Measurements from ENCODE around the gene SLCO4A1. TPM values are rescaled to one million over a fixed set of nuclear protein-coding genes. Genes with fewer than 3 reads are reported as not detected.

SLCO4A1 gene
- polyA plus RNA-seq, 1 donor (not counting 4 experiments of a cell fraction or from before 2014, with no cell fraction given), result 1.8 TPM

- Histone ChIP-seq H3K9ac (ENCODE audit: control insufficient read depth, extremely low read depth, insufficient read depth, low read length) (no peak overlapping the region), H4K20me1 (ENCODE audit: control insufficient read depth, extremely low read depth, insufficient read depth, low read length) (no peaks in the 10 kb centered on the region), H3K9me3 (ENCODE audit: control insufficient read depth, low read depth, low read length) (no peaks in the 10 kb centered on the region), H3K27ac (ENCODE audit: control insufficient read depth, insufficient read depth, low read length) (no peak overlapping the region), H3K4me1 (ENCODE audit: control insufficient read depth, extremely low read depth, insufficient read depth, low read length) (peaks cover 25% of the 10 kb centered on the region), H3K4me2 (ENCODE audit: control insufficient read depth, extremely low read depth, insufficient read depth, low read depth, low read length) (no peak overlapping the region), H2AFZ (ENCODE audit: control insufficient read depth, low read length) (no peak overlapping the region), H3K36me3 (ENCODE audit: control insufficient read depth in 2 of 2, extremely low read depth in 1 of 2, insufficient read depth in 2 of 2, low read length in 2 of 2) (no peaks in the 10 kb centered on the region), H3K27me3 (ENCODE audit: control insufficient read depth, extremely low read depth, insufficient read depth, low read length) (peaks cover 58% of the 10 kb centered on the region), H3K79me2 (ENCODE audit: control insufficient read depth, insufficient read depth, low read length) (no peaks in the 10 kb centered on the region), H3K9me1 (ENCODE audit: control insufficient read depth, extremely low read depth, insufficient read depth, low read length) (no peaks in the 10 kb centered on the region), H3K4me3 (ENCODE audit: control insufficient read depth in 2 of 3, extremely low read depth in 1 of 3, insufficient read depth in 2 of 3, low read depth in 1 of 3, low read length in 3 of 3) (no peak overlapping the region)
- dilution Hi-C loops (cut with MboI; ENCODE audit: extremely low pct_ligation_motif_present, low sequenced_read_pairs), result no loop called here
- TF ChIP-seq CTCF (optimal IDR thresholded peaks at IDR 0.05 in 1 of 3, IDR thresholded peaks at IDR 0.05 in 1 of 3, conservative IDR thresholded peaks at IDR 0.05 in 1 of 3; ENCODE audit: extremely low read depth in 1 of 3, insufficient read depth in 2 of 3, low read length in 3 of 3) (no peak), EZH2 (IDR thresholded peaks at IDR 0.05; ENCODE audit: low read length) (no peak)
- no peak for FAIRE-seq
- no peak for DNase-seq (ENCODE audit: low read depth, low spot score)
Observed at GRCh38 chr20:62601172-62601571, 41.1 kb upstream of the SLCO4A1 start.

- Histone ChIP-seq H3K9me3 (ENCODE audit: control insufficient read depth, low read depth, low read length) (no peaks in the 10 kb centered on the region), H3K27me3 (ENCODE audit: control insufficient read depth, extremely low read depth, insufficient read depth, low read length) (peaks cover 58% of the 10 kb centered on the region), H3K9ac (ENCODE audit: control insufficient read depth, extremely low read depth, insufficient read depth, low read length) (no peak overlapping the region), H3K36me3 (ENCODE audit: control insufficient read depth in 2 of 2, extremely low read depth in 1 of 2, insufficient read depth in 2 of 2, low read length in 2 of 2) (no peaks in the 10 kb centered on the region), H3K27ac (ENCODE audit: control insufficient read depth, insufficient read depth, low read length) (no peak overlapping the region), H3K79me2 (ENCODE audit: control insufficient read depth, insufficient read depth, low read length) (no peaks in the 10 kb centered on the region), H3K4me3 (ENCODE audit: control insufficient read depth in 2 of 3, extremely low read depth in 1 of 3, insufficient read depth in 2 of 3, low read depth in 1 of 3, low read length in 3 of 3) (no peak overlapping the region), H3K4me2 (ENCODE audit: control insufficient read depth, extremely low read depth, insufficient read depth, low read depth, low read length) (no peak overlapping the region), H3K9me1 (ENCODE audit: control insufficient read depth, extremely low read depth, insufficient read depth, low read length) (no peaks in the 10 kb centered on the region), H3K4me1 (ENCODE audit: control insufficient read depth, extremely low read depth, insufficient read depth, low read length) (peaks cover 28% of the 10 kb centered on the region), H2AFZ (ENCODE audit: control insufficient read depth, low read length) (no peak overlapping the region), H4K20me1 (ENCODE audit: control insufficient read depth, extremely low read depth, insufficient read depth, low read length) (no peaks in the 10 kb centered on the region)
- TF ChIP-seq EZH2 (IDR thresholded peaks at IDR 0.05; ENCODE audit: low read length) (no peak), CTCF (optimal IDR thresholded peaks at IDR 0.05 in 1 of 3, IDR thresholded peaks at IDR 0.05 in 1 of 3, conservative IDR thresholded peaks at IDR 0.05 in 1 of 3; ENCODE audit: extremely low read depth in 1 of 3, insufficient read depth in 2 of 3, low read length in 3 of 3) (no peak)
- FAIRE-seq (no peak), DNase-seq (ENCODE audit: low read depth, low spot score) (no peak)
- dilution Hi-C loops (cut with MboI; ENCODE audit: extremely low pct_ligation_motif_present, low sequenced_read_pairs), result no loop called here
Observed at GRCh38 chr20:62601714-62602113, 40.6 kb upstream of the SLCO4A1 start.
